Hematopoietic multipotent progenitor cell treated with erythropoietin and hydrocortisone succinate and interleukin-3 and kit ligand, for 6 days (in vitro differentiated cells): ENCODE results near the gene PTPRC.
"Not testable (repeated sequence)": the region's sequence is repeated elsewhere in the genome, so short reads cannot be mapped to it uniquely, and the experiment has no call there.

Source experiments
- DNase-seq: peaks from one replicate; pipeline ENCODE4 v3.0.0-alpha.2; 2015

Gene PTPRC

GRCh38 chr1:198638894-198639635, at the start of gene PTPRC:
Gene PTPRC, plus strand, starts transcription at chr1:198639040. Its CDS starts 229 bp downstream, at chr1:198639269.
- peak; percentile 84 for DNase-seq

- no peak for DNase-seq
These were observed 48.4 kb upstream of the PTPRC start for GRCh38 chr1:198590454-198590853.

GRCh38 chr1:198595765-198596164, 43.1 kb upstream of the PTPRC start:
- DNase-seq: peak; percentile 50

- DNase-seq: no peak
These were observed 41.0 kb upstream of the PTPRC start for GRCh38 chr1:198597690-198598430.

GRCh38 chr1:198598796-198599321, 40.0 kb upstream of the PTPRC start:
- DNase-seq: peak; percentile 77

GRCh38 chr1:198599749-198600148, 39.1 kb upstream of the PTPRC start:
- DNase-seq: no peak

GRCh38 chr1:198600906-198601305, 37.9 kb upstream of the PTPRC start:
- DNase-seq: no peak

GRCh38 chr1:198601310-198601709, 37.5 kb upstream of the PTPRC start:
- not testable (repeated sequence) for DNase-seq

GRCh38 chr1:198601936-198602889, 36.6 kb upstream of the PTPRC start:
- DNase-seq: no peak

GRCh38 chr1:198604975-198605374, 33.9 kb upstream of the PTPRC start:
- DNase-seq: peak; percentile 97

- DNase-seq: peak; percentile 72
These were observed 33.4 kb upstream of the PTPRC start for GRCh38 chr1:198605406-198605805.

- no peak for DNase-seq
These were observed 32.8 kb upstream of the PTPRC start for GRCh38 chr1:198606020-198606438.

GRCh38 chr1:198607714-198608113, 31.1 kb upstream of the PTPRC start:
- no peak for DNase-seq

- no peak for DNase-seq
These were observed 28.5 kb upstream of the PTPRC start for GRCh38 chr1:198610362-198610761.

GRCh38 chr1:198611219-198611618, 27.6 kb upstream of the PTPRC start:
- no peak for DNase-seq

GRCh38 chr1:198612471-198613260, 26.2 kb upstream of the PTPRC start:
- DNase-seq: no peak

- no peak for DNase-seq
These were observed 21.4 kb upstream of the PTPRC start for GRCh38 chr1:198617406-198617805.

- no peak for DNase-seq
These were observed 19.3 kb upstream of the PTPRC start for GRCh38 chr1:198619375-198620140.

GRCh38 chr1:198620218-198620617, 18.6 kb upstream of the PTPRC start:
- DNase-seq: no peak

- peak; percentile 46 for DNase-seq
These were observed 17.7 kb upstream of the PTPRC start for GRCh38 chr1:198620951-198621824.
